Activated naive CD4-positive, alpha-beta T cell treated with anti-CD3 and anti-CD28 coated beads, Interleukin-2, amount 50 U/mL, for 72 hours (primary cell): Measurements from ENCODE around the gene ASB16. TPM values are rescaled to one million over a fixed set of nuclear protein-coding genes. Genes with fewer than 3 reads are reported as not detected.
"Not testable (repeated sequence)": the region's sequence is repeated elsewhere in the genome, so short reads cannot be mapped to it uniquely, and the experiment has no call there.

Source experiments
- ATAC-seq, 2 donors: fragments of 150-1000 bp; cut with Tn5 transposase; 2 replicates each; pipeline ENCODE4 v1.10.0; 2021; ENCODE audit warnings: mild to moderate bottlenecking in 2 of 2, moderate library complexity in 2 of 2
- DNase-seq, 2 donors: peaks; one replicate each; pipeline ENCODE4 v3.0.0; 2021 to 2022; ENCODE audit warnings: low spot score in 2 of 2
- H3K27ac Mint-ChIP-seq, 2 donors: one replicate each; pipeline ENCODE4 v1.8.0; 2022; ENCODE audit warnings: mild to moderate bottlenecking in 2 of 2, mixed read lengths in 2 of 2
- H3K36me3 Mint-ChIP-seq, 2 donors: one replicate each; pipeline ENCODE4 v1.8.0; 2022; ENCODE audit warnings: mixed read lengths in 2 of 2
- H3K9me3 Mint-ChIP-seq, 2 donors: one replicate each; pipeline ENCODE4 v1.8.0; 2022; ENCODE audit warnings: mixed read lengths in 2 of 2
- total RNA-seq, 2 donors: library from RNA; stranded (reverse); gene quantifications; one replicate each; pipeline ENCODE4 v1.2.3, GENCODE V29; 2022

The ASB16 gene
- total RNA-seq, 2 donors from 2014 or later = 0.39 to 0.52 TPM

- ATAC-seq (no peak), DNase-seq (no peak)
- no peaks in the 10 kb centered on the region for H3K9me3 Mint-ChIP-seq
- H3K27ac Mint-ChIP-seq = no peak overlapping the region
- peaks cover 17 to 28% of the 10 kb centered on the region in 2 donors for H3K36me3 Mint-ChIP-seq
Measured at GRCh38 chr17:44144966-44145739, 25.4 kb upstream of the ASB16 start.

GRCh38 chr17:44146375-44147346, 23.8 kb upstream of the ASB16 start:
- Mint-ChIP-seq H3K36me3 (peaks cover 17 to 28% of the 10 kb centered on the region in 2 donors), H3K27ac (no peak overlapping the region), H3K9me3 (no peaks in the 10 kb centered on the region)
- DNase-seq = no peak
- no peak for ATAC-seq

- Mint-ChIP-seq H3K27ac (peak overlapping the region in 1 of 2 donors; percentile 17), H3K36me3 (peaks cover 11 to 21% of the 10 kb centered on the region in 2 donors)
- ATAC-seq = no peak
Measured at GRCh38 chr17:44147812-44148211, 22.7 kb upstream of the ASB16 start.

GRCh38 chr17:44149066-44149465, 21.4 kb upstream of the ASB16 start:
- not testable (repeated sequence) for DNase-seq, ATAC-seq, H3K9me3 Mint-ChIP-seq
- H3K27ac Mint-ChIP-seq = peak overlapping the region in 1 of 2 donors; percentile 24
- peaks cover 15 to 21% of the 10 kb centered on the region in 2 donors for H3K36me3 Mint-ChIP-seq

More at GRCh38 chr17:44147812-44148211, 22.7 kb upstream of the ASB16 start:
- H3K9me3 Mint-ChIP-seq = no peaks in the 10 kb centered on the region
- DNase-seq = no peak

GRCh38 chr17:44149750-44150329, 20.7 kb upstream of the ASB16 start:
- Mint-ChIP-seq H3K27ac (peak overlapping the region in 1 of 2 donors; percentile 5), H3K36me3 (peaks cover 15 to 21% of the 10 kb centered on the region in 2 donors), H3K9me3 (no peaks in the 10 kb centered on the region)
- ATAC-seq (no peak), DNase-seq (no peak)

- ATAC-seq (no peak), DNase-seq (no peak)
- peaks cover 10 to 17% of the 10 kb centered on the region in 2 donors for H3K36me3 Mint-ChIP-seq
- H3K27ac Mint-ChIP-seq = peak overlapping the region in 1 of 2 donors; percentile 83
- no peaks in the 10 kb centered on the region for H3K9me3 Mint-ChIP-seq
Measured at GRCh38 chr17:44152875-44153274, 17.6 kb upstream of the ASB16 start.

- no peaks in the 10 kb centered on the region for H3K9me3 Mint-ChIP-seq
- peak overlapping the region in 1 of 2 donors; percentile 59 for H3K27ac Mint-ChIP-seq
- no peak for DNase-seq
- H3K36me3 Mint-ChIP-seq = peaks cover 5 to 7% of the 10 kb centered on the region in 2 donors
- ATAC-seq = no peak
Measured at GRCh38 chr17:44155488-44155887, 15.0 kb upstream of the ASB16 start.

- Mint-ChIP-seq H3K9me3 (no peaks in the 10 kb centered on the region), H3K36me3 (peaks cover 0 to 7% of the 10 kb centered on the region in 2 donors), H3K27ac (no peak overlapping the region)
- ATAC-seq (no peak), DNase-seq (no peak)
Measured at GRCh38 chr17:44159519-44160210, 10.8 kb upstream of the ASB16 start.

- no peaks in the 10 kb centered on the region for H3K36me3 Mint-ChIP-seq
- no peaks in the 10 kb centered on the region for H3K9me3 Mint-ChIP-seq
- H3K27ac Mint-ChIP-seq = no peak overlapping the region
- ATAC-seq (no peak), DNase-seq (no peak)
Measured at GRCh38 chr17:44164476-44164875, 6.0 kb upstream of the ASB16 start.

- Mint-ChIP-seq H3K27ac (peak overlapping the region; percentile 38 to 44), H3K9me3 (no peaks in the 10 kb centered on the region), H3K36me3 (no peaks in the 10 kb centered on the region)
- DNase-seq = no peak
- no peak for ATAC-seq
Measured at GRCh38 chr17:44167181-44167861, 3.2 kb upstream of the ASB16 start.

- DNase-seq (no peak), ATAC-seq (no peak)
- H3K9me3 Mint-ChIP-seq = no peaks in the 10 kb centered on the region
- H3K36me3 Mint-ChIP-seq = no peaks in the 10 kb centered on the region
- H3K27ac Mint-ChIP-seq = peak overlapping the region in 1 of 2 donors; percentile 40
Measured at GRCh38 chr17:44170135-44170498, 387 bp upstream of the ASB16 start.

- Mint-ChIP-seq H3K36me3 (peaks cover 0 to 5% of the 10 kb centered on the region in 2 donors), H3K27ac (no peak overlapping the region), H3K9me3 (no peaks in the 10 kb centered on the region)
- ATAC-seq (no peak), DNase-seq (no peak)
Measured at GRCh38 chr17:44171931-44172455, 1.5 kb downstream of the ASB16 start.

GRCh38 chr17:44174427-44174826, 3.9 kb downstream of the ASB16 start:
- DNase-seq (no peak), ATAC-seq (no peak)
- Mint-ChIP-seq H3K27ac (no peak overlapping the region), H3K9me3 (no peaks in the 10 kb centered on the region), H3K36me3 (peaks cover 0 to 5% of the 10 kb centered on the region in 2 donors)

- DNase-seq = no peak
- ATAC-seq = peak; percentile 48 to 50
- H3K36me3 Mint-ChIP-seq = peaks cover 0 to 5% of the 10 kb centered on the region in 2 donors
- no peak overlapping the region for H3K27ac Mint-ChIP-seq
- H3K9me3 Mint-ChIP-seq = no peaks in the 10 kb centered on the region
Measured at GRCh38 chr17:44176257-44176656, 5.8 kb downstream of the ASB16 start.

GRCh38 chr17:44176671-44177501, 6.4 kb downstream of the ASB16 start:
- no peak overlapping the region for H3K27ac Mint-ChIP-seq
- no peaks in the 10 kb centered on the region for H3K9me3 Mint-ChIP-seq
- ATAC-seq (no peak), DNase-seq (no peak)
- H3K36me3 Mint-ChIP-seq = peaks cover 0 to 9% of the 10 kb centered on the region in 2 donors
